WTC11 (cell line): ENCODE results near the gene CDCA7L. TPM values are rescaled to one million over a fixed set of nuclear protein-coding genes. Genes with fewer than 3 reads are reported as not detected.

Source experiments
- ATAC-seq: fragments of 200-7000 bp; cut with Tn5 transposase; 2 replicates; pipeline ENCODE4 v1.10.0; 2021; ENCODE audit warnings: mild to moderate bottlenecking, moderate library complexity
- CTCF ChIA-PET: fragments of 300-600 bp; sonication (Branson Sonifier 250); formaldehyde crosslinking; loops from one replicate; lab custom pipeline; 2021; ENCODE audit warnings: antibody characterized with exemption; lab: Charles Lee
- POLR2A ChIA-PET: fragments of 350-600 bp; sonication (Branson Sonifier 250); formaldehyde crosslinking; loops from one replicate; lab custom pipeline; 2021; ENCODE audit warnings: antibody characterized with exemption; lab: Charles Lee
- DNase-seq: peaks from one replicate; pipeline ENCODE4 v3.0.0; 2021; ENCODE audit warnings: low spot score
- H3K27ac Mint-ChIP-seq: 2 replicates; pipeline ENCODE4 v1.8.0; 2021; ENCODE audit warnings: mixed read lengths
- H3K27me3 Mint-ChIP-seq: 2 replicates; pipeline ENCODE4 v1.8.0; 2021; ENCODE audit warnings: low read depth, mild to moderate bottlenecking, moderate library complexity, mixed read lengths
- H3K36me3 Mint-ChIP-seq: 2 replicates; pipeline ENCODE4 v1.8.0; 2021; ENCODE audit warnings: mixed read lengths
- H3K4me1 Mint-ChIP-seq: 2 replicates; pipeline ENCODE4 v1.8.0; 2022; ENCODE audit warnings: mixed read lengths
- H3K4me3 Mint-ChIP-seq: 2 replicates; pipeline ENCODE4 v1.8.0; 2021; ENCODE audit warnings: mild to moderate bottlenecking, moderate library complexity, mixed read lengths
- H3K9me3 Mint-ChIP-seq: 2 replicates; pipeline ENCODE4 v1.8.0; 2021; ENCODE audit warnings: mixed read lengths
- ESRRA ChIP-seq: sonication (generic); formaldehyde crosslinking; IDR thresholded peaks from 2 replicates; pipeline ENCODE4 v1.8.1; 2022; ENCODE audit warnings: mild to moderate bottlenecking, missing genetic modification reagents, borderline replicate concordance
- GRHL2 ChIP-seq: fragments of 250-450 bp; sonication (Bioruptor Pico); IDR thresholded peaks from 2 replicates; pipeline ENCODE4 v1.8.0; 2022; ENCODE audit warnings: mild to moderate bottlenecking, moderate library complexity; ENCODE audit not compliant: insufficient replicate concordance, severe bottlenecking
- JAZF1 ChIP-seq: fragments of 250-450 bp; sonication (Bioruptor Pico); IDR thresholded peaks from 2 replicates; pipeline ENCODE4 v1.9.0; 2021; ENCODE audit warnings: moderate library complexity, mild to moderate bottlenecking, inconsistent platforms
- RORB ChIP-seq: fragments of 250-450 bp; sonication (Bioruptor Pico); IDR thresholded peaks from 2 replicates; pipeline ENCODE4 v1.9.0; 2021; ENCODE audit warnings: mild to moderate bottlenecking
- TP53 ChIP-seq: sonication (generic); formaldehyde crosslinking; IDR thresholded peaks from 2 replicates; pipeline ENCODE4 v1.8.1; 2023; ENCODE audit warnings: mild to moderate bottlenecking, missing genetic modification reagents
- ZNF232 ChIP-seq: sonication (generic); formaldehyde crosslinking; IDR thresholded peaks from 2 replicates; pipeline ENCODE4 v1.8.0; 2022; ENCODE audit warnings: mild to moderate bottlenecking, missing genetic modification reagents
- total RNA-seq: library from RNA; stranded (reverse); gene quantifications from 3 replicates; pipeline ENCODE4 v1.2.3, GENCODE V29; 2021
- TF ChIP-seq, protein P1 (sequence below): sonication (generic); formaldehyde crosslinking; IDR thresholded peaks from 2 replicates; pipeline ENCODE4 v1.8.0; 2022; ENCODE audit warnings: mild to moderate bottlenecking, missing genetic modification reagents
- TF ChIP-seq, protein P2 (sequence below): sonication (generic); formaldehyde crosslinking; IDR thresholded peaks from 2 replicates; pipeline ENCODE4 v1.8.0; 2022; ENCODE audit warnings: mild to moderate bottlenecking, missing genetic modification reagents
- TF ChIP-seq, protein P3 (sequence below): sonication (generic); formaldehyde crosslinking; IDR thresholded peaks from 2 replicates; pipeline ENCODE4 v1.8.1; 2023; ENCODE audit warnings: mild to moderate bottlenecking, missing genetic modification reagents, moderate library complexity
- TF ChIP-seq, protein P4 (sequence below): sonication (generic); formaldehyde crosslinking; IDR thresholded peaks from 2 replicates; pipeline ENCODE4 v1.8.0; 2022; ENCODE audit warnings: mild to moderate bottlenecking, missing genetic modification reagents
- TF ChIP-seq, protein P5 (sequence below): sonication (generic); formaldehyde crosslinking; conservative IDR thresholded peaks from 2 replicates; pipeline ENCODE4 v1.8.1; 2022; ENCODE audit warnings: mild to moderate bottlenecking, missing genetic modification reagents
- TF ChIP-seq, protein P6 (sequence below): sonication (generic); formaldehyde crosslinking; IDR thresholded peaks from 2 replicates; pipeline ENCODE4 v1.8.1; 2022; ENCODE audit warnings: mild to moderate bottlenecking, moderate library complexity, missing genetic modification reagents
- TF ChIP-seq, protein P7 (sequence below): fragments of 250-450 bp; sonication (Bioruptor Pico); conservative IDR thresholded peaks from 2 replicates; pipeline ENCODE4 v1.9.0; 2021; ENCODE audit warnings: mild to moderate bottlenecking
- TF ChIP-seq, protein P8 (sequence below): sonication (generic); formaldehyde crosslinking; IDR thresholded peaks from 2 replicates; pipeline ENCODE4 v1.8.1; 2023; ENCODE audit warnings: mild to moderate bottlenecking, moderate library complexity, missing genetic modification reagents
- TF ChIP-seq, protein P9 (sequence below): fragments of 250-450 bp; sonication (Bioruptor Pico); IDR thresholded peaks from 2 replicates; pipeline ENCODE4 v1.9.0; 2021; ENCODE audit warnings: mild to moderate bottlenecking, borderline replicate concordance

The CDCA7L gene
- total RNA-seq, 1 experiment from 2014 or later = 161 TPM

DNA sequence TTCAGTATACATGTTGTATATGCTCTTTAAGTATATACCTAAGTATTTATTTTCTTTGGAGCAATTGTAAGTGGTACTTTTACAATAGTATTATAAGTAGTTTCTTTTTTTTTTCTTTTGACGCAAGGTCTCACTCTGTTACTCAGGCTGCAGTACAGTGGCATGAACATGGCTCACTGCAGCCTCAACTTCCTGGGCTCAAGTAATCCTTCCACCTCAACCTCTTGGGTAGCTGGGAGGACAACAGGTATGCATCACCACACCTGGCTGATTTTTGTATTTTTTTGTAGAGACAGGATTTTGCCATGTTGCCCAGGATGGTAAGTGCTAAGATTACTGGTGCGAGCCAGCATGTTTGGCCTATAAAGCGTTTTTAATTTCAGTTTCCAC is 13.7 kb upstream of the CDCA7L start:
- no peak for TF ChIP-seq TP53 (CRISPR knock-in tag)
- TF ChIP-seq, protein P1, sequence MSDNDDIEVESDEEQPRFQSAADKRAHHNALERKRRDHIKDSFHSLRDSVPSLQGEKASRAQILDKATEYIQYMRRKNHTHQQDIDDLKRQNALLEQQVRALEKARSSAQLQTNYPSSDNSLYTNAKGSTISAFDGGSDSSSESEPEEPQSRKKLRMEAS = no peak
- no peak for TF ChIP-seq ZNF232
- TF ChIP-seq, protein P2, sequence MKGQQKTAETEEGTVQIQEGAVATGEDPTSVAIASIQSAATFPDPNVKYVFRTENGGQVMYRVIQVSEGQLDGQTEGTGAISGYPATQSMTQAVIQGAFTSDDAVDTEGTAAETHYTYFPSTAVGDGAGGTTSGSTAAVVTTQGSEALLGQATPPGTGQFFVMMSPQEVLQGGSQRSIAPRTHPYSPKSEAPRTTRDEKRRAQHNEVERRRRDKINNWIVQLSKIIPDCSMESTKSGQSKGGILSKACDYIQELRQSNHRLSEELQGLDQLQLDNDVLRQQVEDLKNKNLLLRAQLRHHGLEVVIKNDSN (CRISPR knock-in tag) = no peak
- TF ChIP-seq, protein P3, sequence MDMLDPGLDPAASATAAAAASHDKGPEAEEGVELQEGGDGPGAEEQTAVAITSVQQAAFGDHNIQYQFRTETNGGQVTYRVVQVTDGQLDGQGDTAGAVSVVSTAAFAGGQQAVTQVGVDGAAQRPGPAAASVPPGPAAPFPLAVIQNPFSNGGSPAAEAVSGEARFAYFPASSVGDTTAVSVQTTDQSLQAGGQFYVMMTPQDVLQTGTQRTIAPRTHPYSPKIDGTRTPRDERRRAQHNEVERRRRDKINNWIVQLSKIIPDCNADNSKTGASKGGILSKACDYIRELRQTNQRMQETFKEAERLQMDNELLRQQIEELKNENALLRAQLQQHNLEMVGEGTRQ (CRISPR knock-in tag) = no peak
- TF ChIP-seq, protein P4, sequence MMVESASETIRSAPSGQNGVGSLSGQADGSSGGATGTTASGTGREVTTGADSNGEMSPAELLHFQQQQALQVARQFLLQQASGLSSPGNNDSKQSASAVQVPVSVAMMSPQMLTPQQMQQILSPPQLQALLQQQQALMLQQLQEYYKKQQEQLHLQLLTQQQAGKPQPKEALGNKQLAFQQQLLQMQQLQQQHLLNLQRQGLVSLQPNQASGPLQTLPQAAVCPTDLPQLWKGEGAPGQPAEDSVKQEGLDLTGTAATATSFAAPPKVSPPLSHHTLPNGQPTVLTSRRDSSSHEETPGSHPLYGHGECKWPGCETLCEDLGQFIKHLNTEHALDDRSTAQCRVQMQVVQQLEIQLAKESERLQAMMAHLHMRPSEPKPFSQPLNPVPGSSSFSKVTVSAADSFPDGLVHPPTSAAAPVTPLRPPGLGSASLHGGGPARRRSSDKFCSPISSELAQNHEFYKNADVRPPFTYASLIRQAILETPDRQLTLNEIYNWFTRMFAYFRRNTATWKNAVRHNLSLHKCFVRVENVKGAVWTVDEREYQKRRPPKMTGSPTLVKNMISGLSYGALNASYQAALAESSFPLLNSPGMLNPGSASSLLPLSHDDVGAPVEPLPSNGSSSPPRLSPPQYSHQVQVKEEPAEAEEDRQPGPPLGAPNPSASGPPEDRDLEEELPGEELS (CRISPR knock-in tag) = no peak
- CTCF ChIA-PET = no interaction called here
- Mint-ChIP-seq H3K27me3 (no peaks in the 10 kb centered on the region), H3K9me3 (peaks cover 9% of the 10 kb centered on the region), H3K27ac (no peak overlapping the region), H3K4me3 (no peak overlapping the region), H3K36me3 (no peaks in the 10 kb centered on the region), H3K4me1 (no peaks in the 10 kb centered on the region)
- DNase-seq = no peak
- no peak for ATAC-seq
- POLR2A ChIA-PET = no interaction called here

DNA sequence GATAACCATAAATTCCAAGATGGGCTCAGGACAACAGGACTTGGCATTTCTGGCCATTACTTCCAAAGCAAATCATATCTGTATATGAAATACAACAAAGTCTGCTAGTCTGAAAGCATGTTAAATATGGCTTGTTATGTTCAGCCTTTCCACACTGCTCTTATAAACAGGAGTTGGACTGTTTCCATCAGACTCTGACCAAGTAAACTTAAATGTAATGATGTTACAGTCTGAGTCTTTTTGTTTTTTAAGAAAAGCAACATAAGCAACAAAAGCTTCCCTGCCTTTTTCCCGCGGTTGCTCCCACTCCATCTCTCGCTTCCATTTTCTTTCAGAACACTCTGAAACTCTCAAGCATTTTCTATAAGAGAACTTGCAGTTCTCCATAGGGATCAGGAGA is 8.1 kb upstream of the CDCA7L start:
- no peaks in the 10 kb centered on the region for H3K36me3 Mint-ChIP-seq
- POLR2A ChIA-PET = interaction anchor here (0.7 to 1.9 kb wide), 3 partner anchors 9 to 138 kb away, joined by 3 to 9 read pairs (median 4); no protein-coding TSS in a partner anchor

More for the DNA sequence above, 8.1 kb upstream of the CDCA7L start:
- Mint-ChIP-seq H3K27ac (no peak overlapping the region), H3K27me3 (no peaks in the 10 kb centered on the region), H3K4me3 (no peak overlapping the region), H3K9me3 (0 out of 2 replicates have a peak, but pooled peaks cover 4% of the 10 kb centered on the region), H3K4me1 (no peaks in the 10 kb centered on the region)
- TF ChIP-seq JAZF1 (CRISPR knock-in tag) (no peak), RORB (CRISPR knock-in tag) (no peak), ZNF232 (no peak), GRHL2 (no peak), ESRRA (no peak)
- TF ChIP-seq, protein P5, sequence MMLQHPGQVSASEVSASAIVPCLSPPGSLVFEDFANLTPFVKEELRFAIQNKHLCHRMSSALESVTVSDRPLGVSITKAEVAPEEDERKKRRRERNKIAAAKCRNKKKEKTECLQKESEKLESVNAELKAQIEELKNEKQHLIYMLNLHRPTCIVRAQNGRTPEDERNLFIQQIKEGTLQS = no peak
- TF ChIP-seq, protein P4 (CRISPR knock-in tag) = no peak
- TF ChIP-seq, protein P6, sequence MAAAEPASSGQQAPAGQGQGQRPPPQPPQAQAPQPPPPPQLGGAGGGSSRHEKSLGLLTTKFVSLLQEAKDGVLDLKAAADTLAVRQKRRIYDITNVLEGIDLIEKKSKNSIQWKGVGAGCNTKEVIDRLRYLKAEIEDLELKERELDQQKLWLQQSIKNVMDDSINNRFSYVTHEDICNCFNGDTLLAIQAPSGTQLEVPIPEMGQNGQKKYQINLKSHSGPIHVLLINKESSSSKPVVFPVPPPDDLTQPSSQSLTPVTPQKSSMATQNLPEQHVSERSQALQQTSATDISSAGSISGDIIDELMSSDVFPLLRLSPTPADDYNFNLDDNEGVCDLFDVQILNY (CRISPR knock-in tag) = no peak
- TF ChIP-seq, protein P7, sequence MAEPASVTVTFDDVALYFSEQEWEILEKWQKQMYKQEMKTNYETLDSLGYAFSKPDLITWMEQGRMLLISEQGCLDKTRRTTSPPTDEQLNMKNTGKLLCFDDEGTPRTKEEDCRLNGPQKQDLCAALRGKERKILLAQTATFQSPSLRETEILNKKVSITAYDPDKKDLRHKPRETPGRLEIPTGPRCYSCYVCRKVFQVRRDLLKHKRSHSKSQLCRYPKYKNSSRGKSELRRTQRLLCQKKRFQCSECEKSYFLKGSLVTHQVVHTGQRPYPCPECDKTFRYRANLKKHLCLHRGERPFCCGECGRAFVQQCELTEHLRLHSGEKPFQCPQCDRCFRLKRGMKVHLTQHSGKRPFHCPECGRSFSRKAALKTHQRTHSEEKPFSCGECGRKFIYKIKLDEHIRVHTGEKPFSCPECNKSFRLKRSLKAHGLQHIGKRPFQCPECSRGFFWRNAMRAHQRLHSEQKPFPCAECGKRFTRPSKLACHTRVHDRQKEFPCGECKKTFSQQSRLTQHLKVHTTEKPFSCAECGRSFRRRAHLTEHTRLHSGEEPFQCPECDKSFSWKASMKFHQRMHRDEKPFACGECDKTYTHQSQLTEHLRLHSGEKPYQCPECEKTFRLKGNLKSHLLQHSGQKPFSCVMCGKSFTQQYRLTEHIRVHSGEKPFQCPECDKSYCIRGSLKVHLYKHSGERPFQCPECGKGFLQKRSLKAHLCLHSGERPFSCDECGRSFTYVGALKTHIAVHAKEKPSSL (CRISPR knock-in tag) = no peak
- TF ChIP-seq, protein P8, sequence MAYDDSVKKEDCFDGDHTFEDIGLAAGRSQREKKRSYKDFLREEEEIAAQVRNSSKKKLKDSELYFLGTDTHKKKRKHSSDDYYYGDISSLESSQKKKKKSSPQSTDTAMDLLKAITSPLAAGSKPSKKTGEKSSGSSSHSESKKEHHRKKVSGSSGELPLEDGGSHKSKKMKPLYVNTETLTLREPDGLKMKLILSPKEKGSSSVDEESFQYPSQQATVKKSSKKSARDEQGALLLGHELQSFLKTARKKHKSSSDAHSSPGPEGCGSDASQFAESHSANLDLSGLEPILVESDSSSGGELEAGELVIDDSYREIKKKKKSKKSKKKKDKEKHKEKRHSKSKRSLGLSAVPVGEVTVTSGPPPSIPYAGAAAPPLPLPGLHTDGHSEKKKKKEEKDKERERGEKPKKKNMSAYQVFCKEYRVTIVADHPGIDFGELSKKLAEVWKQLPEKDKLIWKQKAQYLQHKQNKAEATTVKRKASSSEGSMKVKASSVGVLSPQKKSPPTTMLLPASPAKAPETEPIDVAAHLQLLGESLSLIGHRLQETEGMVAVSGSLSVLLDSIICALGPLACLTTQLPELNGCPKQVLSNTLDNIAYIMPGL (CRISPR knock-in tag) = no peak
- TF ChIP-seq, protein P9, sequence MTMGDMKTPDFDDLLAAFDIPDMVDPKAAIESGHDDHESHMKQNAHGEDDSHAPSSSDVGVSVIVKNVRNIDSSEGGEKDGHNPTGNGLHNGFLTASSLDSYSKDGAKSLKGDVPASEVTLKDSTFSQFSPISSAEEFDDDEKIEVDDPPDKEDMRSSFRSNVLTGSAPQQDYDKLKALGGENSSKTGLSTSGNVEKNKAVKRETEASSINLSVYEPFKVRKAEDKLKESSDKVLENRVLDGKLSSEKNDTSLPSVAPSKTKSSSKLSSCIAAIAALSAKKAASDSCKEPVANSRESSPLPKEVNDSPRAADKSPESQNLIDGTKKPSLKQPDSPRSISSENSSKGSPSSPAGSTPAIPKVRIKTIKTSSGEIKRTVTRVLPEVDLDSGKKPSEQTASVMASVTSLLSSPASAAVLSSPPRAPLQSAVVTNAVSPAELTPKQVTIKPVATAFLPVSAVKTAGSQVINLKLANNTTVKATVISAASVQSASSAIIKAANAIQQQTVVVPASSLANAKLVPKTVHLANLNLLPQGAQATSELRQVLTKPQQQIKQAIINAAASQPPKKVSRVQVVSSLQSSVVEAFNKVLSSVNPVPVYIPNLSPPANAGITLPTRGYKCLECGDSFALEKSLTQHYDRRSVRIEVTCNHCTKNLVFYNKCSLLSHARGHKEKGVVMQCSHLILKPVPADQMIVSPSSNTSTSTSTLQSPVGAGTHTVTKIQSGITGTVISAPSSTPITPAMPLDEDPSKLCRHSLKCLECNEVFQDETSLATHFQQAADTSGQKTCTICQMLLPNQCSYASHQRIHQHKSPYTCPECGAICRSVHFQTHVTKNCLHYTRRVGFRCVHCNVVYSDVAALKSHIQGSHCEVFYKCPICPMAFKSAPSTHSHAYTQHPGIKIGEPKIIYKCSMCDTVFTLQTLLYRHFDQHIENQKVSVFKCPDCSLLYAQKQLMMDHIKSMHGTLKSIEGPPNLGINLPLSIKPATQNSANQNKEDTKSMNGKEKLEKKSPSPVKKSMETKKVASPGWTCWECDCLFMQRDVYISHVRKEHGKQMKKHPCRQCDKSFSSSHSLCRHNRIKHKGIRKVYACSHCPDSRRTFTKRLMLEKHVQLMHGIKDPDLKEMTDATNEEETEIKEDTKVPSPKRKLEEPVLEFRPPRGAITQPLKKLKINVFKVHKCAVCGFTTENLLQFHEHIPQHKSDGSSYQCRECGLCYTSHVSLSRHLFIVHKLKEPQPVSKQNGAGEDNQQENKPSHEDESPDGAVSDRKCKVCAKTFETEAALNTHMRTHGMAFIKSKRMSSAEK (CRISPR knock-in tag) = no peak
- ATAC-seq (no peak), DNase-seq (no peak)
- CTCF ChIA-PET = interaction anchor here (1.1 to 2.1 kb wide), 2 partner anchors 9 to 129 kb away, joined by 3 to 6 read pairs; partner anchors contain the start of gene CDCA7L
